GM23248 (cell line): ENCODE measurements around the gene STAG1.

Source experiments
- EZH2 ChIP-seq: fragments of 200-600 bp; sonication (generic); IDR thresholded peaks from 2 replicates; pipeline ENCODE4 v1.6.1; 2018; ENCODE audit warnings: antibody characterized with exemption, mild to moderate bottlenecking; ENCODE audit not compliant: insufficient read depth, poor library complexity, severe bottlenecking
- EZH2phosphoT487 ChIP-seq: fragments of 200-600 bp; sonication (generic); IDR thresholded peaks from 2 replicates; pipeline ENCODE4 v1.6.1; 2018; ENCODE audit warnings: antibody characterized with exemption, moderate library complexity, mild to moderate bottlenecking, low read depth; ENCODE audit not compliant: insufficient read depth

GRCh38 chr3:136495213-136495612, 257.0 kb downstream of the STAG1 start:
- TF ChIP-seq EZH2phosphoT487 (no peak), EZH2 (no peak)
